H1 (cell line): Measurements from ENCODE around the gene GPX6. TPM values are rescaled to one million over a fixed set of nuclear protein-coding genes. Genes with fewer than 3 reads are reported as not detected.

Experiments used
- CTCF ChIA-PET: fragments of 300-600 bp; sonication (Branson Sonifier 250); formaldehyde crosslinking; loops from one replicate; lab custom pipeline; 2021; ENCODE audit not compliant: partially characterized antibody; lab: Charles Lee
- POLR2A ChIA-PET: fragments of 300-600 bp; sonication (Branson Sonifier 250); formaldehyde crosslinking; loops from one replicate; lab custom pipeline; 2021; ENCODE audit warnings: inconsistent platforms; ENCODE audit not compliant: partially characterized antibody; lab: Charles Lee
- DNase-seq, 2 experiments: peaks; one replicate each; pipeline versions ENCODE4 v3.0.0 to v3.0.0-alpha.2; 2010 to 2022; ENCODE audit warnings: low spot score in 2 of 2, low read depth in 1 of 2, mixed read lengths in 1 of 2
- FAIRE-seq: peaks from 2 replicates; lab custom pipeline; 2011; peaks lifted over from hg19 to GRCh38; lab: Jason Lieb, UNC
- H2AFZ ChIP-seq: 2 replicates; pipeline ENCODE4 v1.8.1; 2012; ENCODE audit warnings: low read length, inconsistent platforms
- H2AK5ac ChIP-seq: 2 replicates; pipeline ENCODE4 v1.6.1; 2013; ENCODE audit warnings: low read depth, low read length
- H2BK120ac ChIP-seq: replicated peaks from 2 replicates; pipeline ENCODE3; 2013; ENCODE audit warnings: low read depth, low read length, inconsistent platforms
- H2BK12ac ChIP-seq: 2 replicates; pipeline ENCODE4 v1.6.1; 2013; ENCODE audit warnings: low read depth, low read length
- H2BK15ac ChIP-seq: 2 replicates; pipeline ENCODE4 v1.6.1; 2013; ENCODE audit warnings: low read length
- H2BK20ac ChIP-seq: 2 replicates; pipeline ENCODE4 v1.6.1; 2013; ENCODE audit warnings: low read length
- H2BK5ac ChIP-seq: 2 replicates; pipeline ENCODE4 v1.6.1; 2013; ENCODE audit warnings: low read depth, low read length
- H3K14ac ChIP-seq: 2 replicates; pipeline ENCODE4 v1.6.1; 2013; ENCODE audit warnings: inconsistent platforms; ENCODE audit not compliant: insufficient read length
- H3K18ac ChIP-seq: 2 replicates; pipeline ENCODE4 v1.6.1; 2013; ENCODE audit warnings: low read length; ENCODE audit errors: extremely low read depth
- H3K23ac ChIP-seq: 2 replicates; pipeline ENCODE4 v1.6.1; 2013; ENCODE audit warnings: inconsistent platforms; ENCODE audit not compliant: insufficient read length
- H3K23me2 ChIP-seq: 2 replicates; pipeline ENCODE4 v1.6.1; 2013; ENCODE audit warnings: low read depth, low read length
- H3K27ac ChIP-seq: 2 replicates; pipeline ENCODE4 v1.6.1; 2011; ENCODE audit warnings: low read depth, low read length, inconsistent platforms
- H3K27me3 ChIP-seq, 4 experiments: replicated peaks in 1 of 4; 1 replicate in 1 of 4; 2 replicates in 3 of 4; pipeline versions ENCODE4 v1.6.1 to v1.8.1; 2011 to 2013; ENCODE audit warnings: low read length in 3 of 4, mild to moderate bottlenecking in 3 of 4, inconsistent platforms in 2 of 4, mixed read lengths in 2 of 4, moderate library complexity in 1 of 4; ENCODE audit not compliant: control insufficient read depth in 3 of 4, insufficient read depth in 3 of 4; ENCODE audit errors: extremely low read depth in 1 of 4
- H3K36me3 ChIP-seq, 4 experiments: 2 replicates each; pipeline versions ENCODE4 v1.6.1 to v1.8.1; 2011 to 2013; ENCODE audit warnings: mild to moderate bottlenecking in 4 of 4, low read length in 3 of 4, moderate library complexity in 2 of 4, control low read depth in 1 of 4, inconsistent platforms in 1 of 4; ENCODE audit not compliant: insufficient read depth in 4 of 4, control insufficient read depth in 2 of 4
- H3K4ac ChIP-seq: replicated peaks from 2 replicates; pipeline ENCODE3; 2013; ENCODE audit warnings: low read length, low read depth, mixed read lengths, inconsistent platforms; ENCODE audit not compliant: insufficient read length
- H3K4me1 ChIP-seq, 4 experiments: replicated peaks in 1 of 4; 1 replicate in 1 of 4; 2 replicates in 3 of 4; pipeline versions ENCODE4 v1.6.1 to v1.8.1; 2011 to 2013; ENCODE audit warnings: low read length in 3 of 4, inconsistent platforms in 2 of 4, mixed read lengths in 1 of 4; ENCODE audit not compliant: insufficient read depth in 4 of 4, control insufficient read depth in 3 of 4
- H3K4me2 ChIP-seq, 2 experiments: 2 replicates each; pipeline versions ENCODE4 v1.6.1 to v1.8.1; 2011 to 2013; ENCODE audit warnings: low read depth in 2 of 2, low read length in 2 of 2, control low read depth in 1 of 2, inconsistent platforms in 1 of 2, mild to moderate bottlenecking in 1 of 2; ENCODE audit not compliant: insufficient read depth in 1 of 2
- H3K4me3 ChIP-seq, 4 experiments: fragments of 200-600, 300-600 bp in 1 of 4; sonication (generic), shearing (Covaris generic), sonication (Bioruptor Twin) in 1 of 4; 2 replicates each; pipeline versions ENCODE4 v1.5.1 to v1.8.1; 2011 to 2016; ENCODE audit warnings: low read length in 4 of 4, low read depth in 3 of 4, control low read depth in 2 of 4, inconsistent platforms in 2 of 4, mild to moderate bottlenecking in 2 of 4, mixed read lengths in 1 of 4, moderate library complexity in 1 of 4; ENCODE audit not compliant: insufficient read depth in 2 of 4; ENCODE audit errors: extremely low read depth in 1 of 4
- H3K56ac ChIP-seq: replicated peaks from 2 replicates; pipeline ENCODE3; 2013; ENCODE audit warnings: low read depth, mild to moderate bottlenecking, mixed read lengths, low read length, inconsistent platforms; ENCODE audit not compliant: insufficient read length
- H3K79me1 ChIP-seq: 2 replicates; pipeline ENCODE4 v1.6.1; 2013; ENCODE audit warnings: low read depth, low read length, control low read depth
- H3K79me2 ChIP-seq, 2 experiments: 2 replicates each; pipeline versions ENCODE4 v1.6.1 to v1.8.1; 2012 to 2013; ENCODE audit warnings: low read length in 2 of 2, mild to moderate bottlenecking in 2 of 2, inconsistent platforms in 1 of 2; ENCODE audit not compliant: insufficient read depth in 2 of 2, control insufficient read depth in 1 of 2
- H3K9ac ChIP-seq, 4 experiments: replicated peaks in 1 of 4; 1 replicate in 1 of 4; 2 replicates in 3 of 4; pipeline versions ENCODE4 v1.6.1 to v1.8.1; 2011 to 2013; ENCODE audit warnings: low read depth in 3 of 4, low read length in 3 of 4, control low read depth in 2 of 4, mild to moderate bottlenecking in 2 of 4, moderate library complexity in 2 of 4, inconsistent platforms in 1 of 4; ENCODE audit errors: extremely low read depth in 1 of 4
- H3K9me3 ChIP-seq, 2 experiments: 2 replicates each; pipeline versions ENCODE4 v1.6.1 to v1.8.1; 2012 to 2013; ENCODE audit warnings: mild to moderate bottlenecking in 2 of 2, moderate library complexity in 2 of 2, control low read depth in 1 of 2, inconsistent platforms in 1 of 2, low read depth in 1 of 2, low read length in 1 of 2, mixed read lengths in 1 of 2; ENCODE audit not compliant: insufficient read depth in 2 of 2
- H4K20me1 ChIP-seq, 2 experiments: replicated peaks in 1 of 2; 2 replicates each; pipeline versions ENCODE3 to v1.8.1; 2011 to 2013; ENCODE audit warnings: inconsistent platforms in 2 of 2, low read length in 2 of 2, mild to moderate bottlenecking in 1 of 2; ENCODE audit not compliant: insufficient read depth in 2 of 2, control insufficient read depth in 1 of 2
- H4K5ac ChIP-seq: 2 replicates; pipeline ENCODE4 v1.6.1; 2013; ENCODE audit warnings: low read length, low read depth, mixed read lengths, inconsistent platforms; ENCODE audit not compliant: insufficient read length
- H4K8ac ChIP-seq: 2 replicates; pipeline ENCODE4 v1.8.0; 2013; ENCODE audit warnings: mild to moderate bottlenecking, moderate library complexity, low read length, inconsistent platforms; ENCODE audit not compliant: insufficient read depth; ENCODE audit errors: extremely low read depth
- H4K91ac ChIP-seq: replicated peaks from 2 replicates; pipeline ENCODE3; 2013; ENCODE audit warnings: low read length, mixed read lengths, inconsistent platforms; ENCODE audit not compliant: insufficient read length
- JUND ChIP-seq: IDR thresholded peaks from 2 replicates; pipeline ENCODE4 v1.6.1; 2011; ENCODE audit warnings: mild to moderate bottlenecking, improper control_type of control experiment, low read length
- MAFK ChIP-seq: IDR thresholded peaks from 2 replicates; pipeline ENCODE4 v1.6.1; 2012; ENCODE audit warnings: low read depth, mild to moderate bottlenecking, improper control_type of control experiment, low read length
- RFX5 ChIP-seq: IDR thresholded peaks from 2 replicates; pipeline ENCODE4 v1.6.1; 2011; ENCODE audit warnings: low read depth, low read length, improper control_type of control experiment, borderline replicate concordance
- TAF1 ChIP-seq: IDR thresholded peaks from 2 replicates; pipeline ENCODE4 v1.6.1; 2011; ENCODE audit warnings: mild to moderate bottlenecking, low read depth, low read length
- WGBS, 2 experiments: shearing (Covaris generic) in 1 of 2; methylation state at CpG; one replicate each; pipeline versions ENCODE4 v1.1.6 to v1.1.7; 2013 to 2015; ENCODE audit warnings: low lambda C conversion rate in 2 of 2, mixed read lengths in 2 of 2, inconsistent platforms in 1 of 2, low coverage in 1 of 2, missing lambda C conversion rate in 1 of 2; ENCODE audit not compliant: insufficient replicate concordance in 2 of 2, insufficient coverage in 1 of 2, insufficient read length in 1 of 2; ENCODE audit errors: extremely low coverage in 1 of 2, missing lambda C conversion rate in 1 of 2; 5-methylcytosine and 5-hydroxymethylcytosine counted together
- polyA plus RNA-seq, 7 experiments: library from polyadenylated mRNA; depleted of rRNA in 3 of 7; stranded (reverse) in 5 of 7; unstranded in 2 of 7; fragments of >200 nt in 5 of 7; fragments of 200-250 nt in 2 of 7; gene quantifications; 1 replicate in 5 of 7; 2 replicates in 1 of 7; 4 replicates in 1 of 7; pipeline versions ENCODE4 v1.2.1 to v1.2.3, GENCODE V29; 2011 to 2013; ENCODE audit warnings: missing spikeins in 2 of 7, mixed read lengths in 2 of 7
- total RNA-seq: library from RNA; stranded (reverse); fragmentation: NEBNext Ultra II Directional; extraction: Animal tissue kit (Norgen Biotek cat#: 25700); gene quantifications from 2 replicates; pipeline ENCODE4 v1.2.1, GENCODE V29; 2021

GPX6 gene
- total and polyA plus RNA-seq, 2 of the 8 experiments (the other 6 are each of a cell fraction or from before 2014, with no cell fraction given) = not detected

GRCh38 chr6:28491984-28492317 lies 23.6 kb downstream of the GPX6 start:
- peak overlapping the region; percentile 80; the same call in 1 of the 2 replicates for H4K8ac ChIP-seq
- ChIA-PET CTCF (no interaction called here), POLR2A (no interaction called here)
- no peak overlapping the region for H2BK20ac ChIP-seq
- H3K27ac ChIP-seq = no peak overlapping the region
- H3K9me3 ChIP-seq = no peaks in the 10 kb centered on the region
- H3K27me3 ChIP-seq = peaks cover 0 to 2% (median 0%) of the 10 kb centered on the region in 4 experiments; a peak in 2 of 7 replicates
- H3K23me2 ChIP-seq = peaks cover 7% of the 10 kb centered on the region
- H2BK12ac ChIP-seq = no peak overlapping the region
- peaks cover 0 to 6% (median 2%) of the 10 kb centered on the region in 4 experiments; a peak in 2 of 7 replicates for H3K4me1 ChIP-seq
- WGBS, 2 experiments = 36% methylated on average over 3 of the region's 3 CpGs; no CpG with 5 or more reads in 1 of the 2 experiments
- no peak overlapping the region for H3K23ac ChIP-seq
- no peak overlapping the region for H4K5ac ChIP-seq
- H3K4ac ChIP-seq = no peak overlapping the region
- no peak overlapping the region for H3K14ac ChIP-seq
- no peak overlapping the region for H4K91ac ChIP-seq
- no peaks in the 10 kb centered on the region for H4K20me1 ChIP-seq
- H3K4me2 ChIP-seq = peak overlapping the region; percentile 63 to 74; a peak in 3 of 4 replicates
- no peak overlapping the region for H3K9ac ChIP-seq
- no peak overlapping the region for H2BK5ac ChIP-seq
- H2AFZ ChIP-seq = no peak overlapping the region
- no peak overlapping the region for H2AK5ac ChIP-seq
- H2BK120ac ChIP-seq = no peak overlapping the region
- H2BK15ac ChIP-seq = no peak overlapping the region
- no peaks in the 10 kb centered on the region for H3K36me3 ChIP-seq
- no peaks in the 10 kb centered on the region for H3K79me1 ChIP-seq
- TF ChIP-seq MAFK (no peak), JUND (no peak), RFX5 (no peak), TAF1 (no peak)
- no peaks in the 10 kb centered on the region for H3K79me2 ChIP-seq
- DNase-seq = no peak
- no peak for FAIRE-seq
- no peak overlapping the region for H3K18ac ChIP-seq
- no peak overlapping the region for H3K56ac ChIP-seq
- H3K4me3 ChIP-seq = peak overlapping the region in 3 of 4 experiments; percentile 23 to 47 (median 30); a peak in 4 of 8 replicates
